Lower leg skin (tissue), 3 donors: ENCODE measurements around the gene APOL2.

Source experiments
- CTCF ChIP-seq, 3 donors: fragments of 450-650 bp; IDR thresholded peaks; one replicate each; pipeline ENCODE4 v1.5.1; 2016; ENCODE audit warnings: antibody characterized with exemption in 3 of 3, mild to moderate bottlenecking in 3 of 3, moderate library complexity in 2 of 3
- POLR2A ChIP-seq, 2 donors: fragments of 450-650 bp; IDR thresholded peaks; one replicate each; pipeline ENCODE4 v1.6.1; 2016 to 2017; ENCODE audit warnings: antibody characterized with exemption in 2 of 2, mild to moderate bottlenecking in 1 of 2, moderate library complexity in 1 of 2

GRCh38 chr22:36204632-36205015 lies 34.7 kb downstream of the APOL2 start:
- TF ChIP-seq CTCF (IDR thresholded peaks at IDR 0.05) (no peak), POLR2A (IDR thresholded peaks at IDR 0.05) (no peak)
